Naive thymus-derived CD8-positive, alpha-beta T cell (primary cell): ENCODE data around the gene OR5AR1. TPM values are rescaled to one million over a fixed set of nuclear protein-coding genes. Genes with fewer than 3 reads are reported as not detected.
"Not testable (repeated sequence)": the region's sequence is repeated elsewhere in the genome, so short reads cannot be mapped to it uniquely, and the experiment has no call there.

ENCODE experiments used
- ATAC-seq, 2 donors: fragments of 150-1000 bp; cut with Tn5 transposase in 1 of 2; sonication (Bioruptor Pico), chemical (Tn5 transposase) in 1 of 2; 1 replicate in 1 of 2; 2 replicates in 1 of 2; pipeline ENCODE4 v1.10.0; 2021; ENCODE audit warnings: mild to moderate bottlenecking in 2 of 2, moderate library complexity in 2 of 2
- POLR2A ChIA-PET: fragments of 350-600 bp; sonication (Branson Sonifier 250); formaldehyde crosslinking; loops from one replicate; lab custom pipeline; 2021; ENCODE audit warnings: antibody characterized with exemption; lab: Charles Lee
- DNase-seq, 10 donors: peaks; one replicate each; pipeline versions ENCODE4 v3.0.0 to v3.0.0-alpha.2; 2020 to 2022
- H3K27ac Mint-ChIP-seq, 10 donors: one replicate each; pipeline ENCODE4 v1.8.0; 2020 to 2022; ENCODE audit warnings: mild to moderate bottlenecking in 10 of 10, mixed read lengths in 10 of 10, moderate library complexity in 4 of 10, inconsistent platforms in 1 of 10
- H3K27me3 Mint-ChIP-seq, 5 donors: one replicate each; pipeline ENCODE4 v1.8.0; 2021 to 2022; ENCODE audit warnings: mixed read lengths in 5 of 5
- H3K36me3 Mint-ChIP-seq, 3 donors: one replicate each; pipeline ENCODE4 v1.8.0; 2020 to 2022; ENCODE audit warnings: mixed read lengths in 3 of 3, mild to moderate bottlenecking in 2 of 3, inconsistent platforms in 1 of 3
- H3K4me1 Mint-ChIP-seq, 4 donors: one replicate each; pipeline ENCODE4 v1.8.0; 2021 to 2022; ENCODE audit warnings: mixed read lengths in 4 of 4
- H3K4me3 Mint-ChIP-seq, 10 donors: one replicate each; pipeline ENCODE4 v1.8.0; 2020 to 2022; ENCODE audit warnings: mild to moderate bottlenecking in 10 of 10, mixed read lengths in 10 of 10, moderate library complexity in 6 of 10, inconsistent platforms in 1 of 10
- H3K9me3 Mint-ChIP-seq, 9 donors: one replicate each; pipeline ENCODE4 v1.8.0; 2020 to 2022; ENCODE audit warnings: mixed read lengths in 9 of 9, mild to moderate bottlenecking in 3 of 9, inconsistent platforms in 1 of 9, moderate library complexity in 1 of 9
- polyA plus RNA-seq, 3 donors: library from polyadenylated mRNA; unstranded; fragments of 300-500 nt; fragmentation: Illumina TruSeq; gene quantifications; one replicate each; pipeline ENCODE4 v1.2.3, GENCODE V29; 2021
- total RNA-seq, 8 experiments: library from RNA in 2 of 8; stranded (reverse) in 2 of 8; gene quantifications; one replicate each; pipeline ENCODE4 v1.2.3 and lab custom pipeline; 2021 to 2026

The OR5AR1 gene
- total RNA-seq (not detected), polyA plus RNA-seq (not detected), total RNA-seq (lab: John Stamatoyannopoulos, UW) (0 reads per million in 6 experiments)

DNA sequence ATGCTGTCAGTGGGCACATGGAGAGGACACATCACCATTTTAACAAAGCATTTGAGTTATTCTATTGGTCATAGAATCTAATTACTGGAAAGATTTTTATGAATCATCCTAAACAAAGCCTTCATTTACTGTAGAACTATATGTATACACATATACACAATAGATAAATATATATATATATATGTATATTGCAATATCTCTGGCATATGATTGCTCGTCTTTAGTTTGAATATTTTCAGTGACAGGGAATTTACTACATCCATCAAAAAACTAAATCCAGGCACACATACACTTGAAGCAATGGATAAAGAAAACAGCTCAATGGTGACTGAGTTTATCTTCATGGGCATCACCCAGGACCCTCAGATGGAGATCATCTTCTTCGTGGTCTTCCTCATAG is at the start of gene OR5AR1:
Gene OR5AR1, plus strand, starts transcription at position 301 of the 400 bp plus-strand sequence. Its CDS starts 0 bp downstream, at position 301.
- ATAC-seq, result no peak
- H3K4me3 Mint-ChIP-seq, result no peak within 1 kb of the TSS
- H3K36me3 Mint-ChIP-seq, result no peaks in the 10 kb centered on the region

GRCh38 chr11:56624661-56625110 is 38.8 kb upstream of the OR5AR1 start:
- ATAC-seq (no peak), DNase-seq (no peak)
- POLR2A ChIA-PET, result no interaction called here
- H3K9me3 Mint-ChIP-seq, result peaks cover 0 to 12% (median 4%) of the 10 kb centered on the region in 9 donors
- H3K36me3 Mint-ChIP-seq, result no peaks in the 10 kb centered on the region
- H3K4me1 Mint-ChIP-seq, result no peaks in the 10 kb centered on the region
- H3K4me3 Mint-ChIP-seq, result no peak overlapping the region
- H3K27me3 Mint-ChIP-seq, result peaks cover 0 to 3% (median 0%) of the 10 kb centered on the region in 5 donors
- H3K27ac Mint-ChIP-seq, result no peak overlapping the region

More for the DNA sequence above, at the start of gene OR5AR1:
- DNase-seq, result no peak
- POLR2A ChIA-PET, result no interaction called here
- Mint-ChIP-seq H3K9me3 (peaks cover 0 to 10% (median 5%) of the 10 kb centered on the region in 9 donors), H3K27ac (no peak within 1 kb of the TSS), H3K4me1 (no peaks in the 10 kb centered on the region), H3K27me3 (no peaks in the 10 kb centered on the region)

DNA sequence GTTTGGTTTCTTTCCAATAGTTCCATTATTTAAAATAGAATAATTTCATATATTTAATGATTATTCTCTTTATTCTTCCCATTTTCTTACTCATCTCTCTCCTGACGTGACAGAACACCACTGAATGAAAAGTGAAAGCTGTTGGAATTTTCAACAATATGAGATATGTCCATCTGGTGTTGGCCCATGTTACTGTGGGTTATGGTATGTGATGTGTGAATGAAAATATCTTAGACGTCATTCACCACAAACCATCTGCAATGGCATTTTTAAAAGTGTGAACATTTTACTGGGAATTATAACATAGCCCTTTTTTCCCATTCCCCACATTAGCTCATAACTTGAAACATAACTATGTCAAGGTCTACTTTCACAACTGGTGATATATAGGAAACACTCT is 37.5 kb upstream of the OR5AR1 start:
- H3K4me3 Mint-ChIP-seq, result no peak overlapping the region
- no peaks in the 10 kb centered on the region for H3K36me3 Mint-ChIP-seq
- no peak overlapping the region for H3K27ac Mint-ChIP-seq
- POLR2A ChIA-PET, result no interaction called here
- H3K27me3 Mint-ChIP-seq, result peaks cover 0 to 3% (median 0%) of the 10 kb centered on the region in 5 donors
- no peaks in the 10 kb centered on the region for H3K4me1 Mint-ChIP-seq
- no peak for DNase-seq
- H3K9me3 Mint-ChIP-seq, result peaks cover 0 to 12% (median 5%) of the 10 kb centered on the region in 9 donors
- ATAC-seq, result no peak

DNA sequence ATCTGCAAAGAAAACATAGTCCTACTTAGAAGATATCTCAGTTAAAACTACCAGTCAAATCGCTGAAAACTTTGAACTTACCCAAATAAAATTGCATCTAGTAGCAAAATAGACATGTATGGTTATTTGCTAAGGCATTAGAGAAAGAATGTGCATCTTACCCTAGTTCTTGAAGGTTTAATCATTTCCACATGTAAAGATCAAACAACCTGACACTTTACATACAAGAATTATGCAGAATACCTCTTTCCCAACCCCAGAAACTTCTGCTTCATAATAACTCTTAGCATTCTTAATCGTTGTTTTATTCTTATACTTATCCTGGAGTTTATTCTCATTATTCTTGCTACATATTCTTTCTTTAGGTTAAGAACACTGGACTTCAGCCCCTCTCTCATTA is 31.2 kb upstream of the OR5AR1 start:
- Mint-ChIP-seq H3K4me1 (no peaks in the 10 kb centered on the region), H3K27ac (no peak overlapping the region), H3K4me3 (no peak overlapping the region), H3K36me3 (no peaks in the 10 kb centered on the region), H3K27me3 (peaks cover 0 to 3% (median 0%) of the 10 kb centered on the region in 5 donors), H3K9me3 (peaks cover 0 to 26% (median 6%) of the 10 kb centered on the region in 9 donors)
- ATAC-seq, result no peak
- no peak for DNase-seq
- POLR2A ChIA-PET, result no interaction called here

DNA sequence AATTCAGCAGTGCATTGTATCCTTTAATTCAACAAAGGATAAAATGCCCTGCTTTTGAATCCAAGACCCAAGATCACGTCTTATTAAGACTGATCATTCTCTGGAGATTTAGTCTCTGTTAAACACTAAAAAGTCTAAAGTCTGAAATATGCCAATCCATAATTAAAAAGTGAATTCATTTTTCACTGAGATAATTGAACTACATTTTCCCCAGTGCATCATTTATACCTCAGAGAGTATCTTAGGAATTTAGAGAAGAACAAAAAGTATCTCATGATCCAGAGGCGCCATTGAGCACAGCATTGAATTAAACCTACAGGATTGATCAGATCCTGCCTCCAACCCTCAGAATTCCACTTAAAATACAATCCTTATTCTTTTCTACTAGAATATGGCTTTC is 26.6 kb upstream of the OR5AR1 start:
- POLR2A ChIA-PET, result no interaction called here
- Mint-ChIP-seq H3K27ac (no peak overlapping the region), H3K36me3 (no peaks in the 10 kb centered on the region), H3K9me3 (peaks cover 0 to 22% (median 7%) of the 10 kb centered on the region in 9 donors), H3K4me3 (no peak overlapping the region), H3K4me1 (no peaks in the 10 kb centered on the region), H3K27me3 (no peaks in the 10 kb centered on the region)
- ATAC-seq (no peak), DNase-seq (no peak)

DNA sequence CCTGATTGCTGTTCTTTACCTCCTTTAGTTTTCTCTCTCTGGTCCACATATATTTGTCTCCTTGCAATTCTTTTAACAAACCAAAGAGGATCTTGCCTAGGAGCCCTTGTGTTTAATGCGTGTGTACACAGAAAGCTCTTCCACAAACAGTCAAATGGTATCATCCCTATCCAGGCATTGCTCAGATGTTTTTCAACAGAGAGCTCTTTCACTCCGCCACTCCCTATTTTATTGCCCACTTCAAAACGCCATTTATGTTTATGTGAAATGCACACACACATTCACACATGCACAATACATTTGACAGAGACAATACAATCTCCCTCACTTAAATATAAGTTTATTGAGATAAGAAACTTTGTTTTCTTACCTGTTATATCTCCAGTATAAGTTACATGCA is 26.0 kb upstream of the OR5AR1 start:
- peaks cover 0 to 22% (median 9%) of the 10 kb centered on the region in 9 donors for H3K9me3 Mint-ChIP-seq
- DNase-seq (no peak), ATAC-seq (no peak)
- no peaks in the 10 kb centered on the region for H3K36me3 Mint-ChIP-seq
- H3K4me3 Mint-ChIP-seq, result no peak overlapping the region
- POLR2A ChIA-PET, result no interaction called here
- H3K27ac Mint-ChIP-seq, result no peak overlapping the region
- no peaks in the 10 kb centered on the region for H3K27me3 Mint-ChIP-seq
- no peaks in the 10 kb centered on the region for H3K4me1 Mint-ChIP-seq

GRCh38 chr11:56642339-56642738 is 21.1 kb upstream of the OR5AR1 start, which contains the start of gene OR5AP2:
OR5AP2 (minus strand) TSS chr11:56642439; CDS start chr11:56642439, 0 bp downstream.
- no peaks in the 10 kb centered on the region for H3K36me3 Mint-ChIP-seq
- H3K27ac Mint-ChIP-seq, result no peak within 1 kb of the TSS
- H3K9me3 Mint-ChIP-seq, result peaks cover 0 to 9% (median 6%) of the 10 kb centered on the region in 9 donors
- H3K27me3 Mint-ChIP-seq, result no peaks in the 10 kb centered on the region
- no peak for ATAC-seq
- no peak for DNase-seq
- no peak within 1 kb of the TSS for H3K4me3 Mint-ChIP-seq
- POLR2A ChIA-PET, result no interaction called here
- H3K4me1 Mint-ChIP-seq, result no peaks in the 10 kb centered on the region

- Mint-ChIP-seq H3K4me1 (no peaks in the 10 kb centered on the region), H3K9me3 (peaks cover 0 to 18% (median 7%) of the 10 kb centered on the region in 9 donors), H3K27me3 (no peaks in the 10 kb centered on the region), H3K27ac (no peak overlapping the region), H3K36me3 (no peaks in the 10 kb centered on the region), H3K4me3 (no peak overlapping the region)
- no peak for DNase-seq
- POLR2A ChIA-PET, result no interaction called here
- no peak for ATAC-seq
Observed at GRCh38 chr11:56659755-56660154, 3.7 kb upstream of the OR5AR1 start.

DNA sequence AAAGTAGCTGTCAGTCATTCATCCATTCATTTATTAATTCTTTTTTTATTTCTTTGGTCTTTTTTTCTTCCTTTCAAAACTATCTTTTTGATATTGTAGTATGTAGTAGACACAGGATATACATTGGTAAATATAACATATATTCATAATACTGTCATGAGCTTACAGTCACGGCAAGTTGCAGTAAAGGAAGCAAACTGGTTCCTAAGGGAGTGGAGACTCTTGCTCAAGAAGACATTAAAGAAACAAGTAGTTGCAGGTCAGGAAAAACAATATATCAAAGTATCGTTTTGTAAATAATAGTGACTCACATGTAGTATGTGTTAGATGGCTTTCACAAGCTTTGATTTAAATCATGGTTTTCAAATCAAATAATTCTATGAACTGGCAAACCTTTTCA is 7.5 kb downstream of the OR5AR1 start:
- no peak overlapping the region for H3K4me3 Mint-ChIP-seq
- POLR2A ChIA-PET, result no interaction called here
- no peak overlapping the region for H3K27ac Mint-ChIP-seq
- peaks cover 0 to 15% (median 2%) of the 10 kb centered on the region in 9 donors for H3K9me3 Mint-ChIP-seq
- no peak for DNase-seq
- no peaks in the 10 kb centered on the region for H3K36me3 Mint-ChIP-seq
- no peak for ATAC-seq
- no peaks in the 10 kb centered on the region for H3K4me1 Mint-ChIP-seq
- no peaks in the 10 kb centered on the region for H3K27me3 Mint-ChIP-seq

DNA sequence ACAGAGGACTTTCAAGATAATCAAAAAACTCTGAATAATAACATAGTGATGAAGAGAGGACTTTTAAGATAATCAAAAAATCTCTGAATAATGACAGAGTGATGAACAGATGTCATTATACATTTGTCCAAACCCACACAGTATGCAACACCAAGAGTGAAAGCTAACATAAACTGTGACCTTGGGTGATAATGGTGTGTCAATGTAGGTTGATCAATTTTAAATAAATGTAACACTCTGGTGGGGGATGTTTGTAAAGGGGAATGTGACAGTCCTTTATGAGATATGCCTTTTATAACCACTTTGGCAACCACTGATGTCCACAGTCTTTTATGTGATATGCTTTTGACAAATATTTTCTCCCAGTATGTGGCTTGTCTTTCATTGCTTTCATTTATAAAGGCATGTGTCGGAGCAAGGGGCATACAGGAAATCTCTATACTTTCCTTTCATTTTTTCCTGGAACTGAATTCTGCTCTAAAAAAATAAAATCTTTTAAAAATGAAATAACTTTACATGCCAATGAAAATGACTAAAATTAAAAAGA is 25.1 kb downstream of the OR5AR1 start:
- H3K4me3 Mint-ChIP-seq, result no peak overlapping the region
- POLR2A ChIA-PET, result no interaction called here
- no peak for ATAC-seq
- no peak for DNase-seq
- no peaks in the 10 kb centered on the region for H3K36me3 Mint-ChIP-seq
- H3K4me1 Mint-ChIP-seq, result no peaks in the 10 kb centered on the region
- H3K9me3 Mint-ChIP-seq, result peaks cover 0 to 17% (median 6%) of the 10 kb centered on the region in 9 donors
- H3K27me3 Mint-ChIP-seq, result no peaks in the 10 kb centered on the region
- H3K27ac Mint-ChIP-seq, result no peak overlapping the region

DNA sequence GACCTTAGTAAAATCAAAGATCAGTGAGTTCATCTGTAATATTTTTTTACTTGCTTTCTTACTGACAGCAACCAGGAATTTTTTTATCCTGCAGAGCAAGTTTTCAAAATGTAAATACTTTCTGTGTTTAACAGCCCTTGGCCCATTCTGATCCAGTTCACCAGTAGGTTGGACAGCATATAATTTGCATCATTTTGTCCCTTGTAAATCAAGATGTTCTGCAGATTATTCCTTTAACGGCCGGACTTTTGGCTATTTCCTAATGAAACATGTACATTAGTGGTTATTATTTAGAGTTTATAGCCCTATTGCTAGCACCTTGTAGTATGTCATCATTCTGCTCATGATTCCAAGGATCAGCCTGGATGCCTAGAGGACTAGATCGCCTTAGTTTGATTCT is 27.7 kb downstream of the OR5AR1 start:
- peaks cover 0 to 31% (median 3%) of the 10 kb centered on the region in 9 donors for H3K9me3 Mint-ChIP-seq
- H3K36me3 Mint-ChIP-seq, H3K27me3 Mint-ChIP-seq, ATAC-seq, H3K27ac Mint-ChIP-seq, DNase-seq, H3K4me1 Mint-ChIP-seq, POLR2A ChIA-PET, H3K4me3 Mint-ChIP-seq: not testable (repeated sequence)

DNA sequence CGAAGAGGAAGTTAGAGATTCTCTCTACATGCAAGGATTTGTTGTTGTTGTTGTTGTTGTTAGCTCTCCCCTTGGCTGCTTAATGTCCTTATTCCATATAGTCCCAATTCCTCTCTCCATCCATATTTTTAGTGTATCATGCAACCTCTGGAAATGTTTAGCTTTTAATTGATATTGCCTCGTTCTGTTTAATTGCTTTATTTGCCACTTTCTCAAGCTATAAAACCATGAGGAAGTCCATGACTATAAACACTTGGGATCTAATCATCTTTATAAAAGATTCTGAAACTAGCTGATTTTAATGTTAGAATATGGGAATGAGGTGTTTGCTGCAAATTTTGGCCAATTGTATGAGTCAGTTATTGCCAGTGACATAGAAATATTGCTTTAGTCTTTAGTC is 29.9 kb downstream of the OR5AR1 start:
- no peak for ATAC-seq
- Mint-ChIP-seq H3K36me3 (no peaks in the 10 kb centered on the region), H3K9me3 (peaks cover 0 to 33% (median 2%) of the 10 kb centered on the region in 9 donors), H3K27me3 (no peaks in the 10 kb centered on the region), H3K27ac (no peak overlapping the region), H3K4me3 (no peak overlapping the region), H3K4me1 (no peaks in the 10 kb centered on the region)
- no peak for DNase-seq
- POLR2A ChIA-PET, result no interaction called here

- Mint-ChIP-seq H3K4me1 (no peaks in the 10 kb centered on the region), H3K27me3 (no peaks in the 10 kb centered on the region), H3K36me3 (no peaks in the 10 kb centered on the region), H3K27ac (no peak within 1 kb of the TSS), H3K4me3 (no peak within 1 kb of the TSS), H3K9me3 (peaks cover 0 to 49% (median 0%) of the 10 kb centered on the region in 9 donors)
- POLR2A ChIA-PET, result no interaction called here
- DNase-seq (no peak), ATAC-seq (no peak)
Observed at GRCh38 chr11:56698795-56699194, 35.3 kb downstream of the OR5AR1 start, which contains the start of gene OR9G1. OR9G1 (plus strand) TSS chr11:56699095; CDS start chr11:56700388, 1,293 bp downstream.
